NCI-H2171 (cell line): ENCODE results near the gene WDR4.
"Not testable (repeated sequence)": the region's sequence is repeated elsewhere in the genome, so short reads cannot be mapped to it uniquely, and the experiment has no call there.

Source experiments
- DNase-seq: peaks from one replicate; lab custom pipeline; 2025; lab: John Stamatoyannopoulos, UW

The WDR4 gene

DNA sequence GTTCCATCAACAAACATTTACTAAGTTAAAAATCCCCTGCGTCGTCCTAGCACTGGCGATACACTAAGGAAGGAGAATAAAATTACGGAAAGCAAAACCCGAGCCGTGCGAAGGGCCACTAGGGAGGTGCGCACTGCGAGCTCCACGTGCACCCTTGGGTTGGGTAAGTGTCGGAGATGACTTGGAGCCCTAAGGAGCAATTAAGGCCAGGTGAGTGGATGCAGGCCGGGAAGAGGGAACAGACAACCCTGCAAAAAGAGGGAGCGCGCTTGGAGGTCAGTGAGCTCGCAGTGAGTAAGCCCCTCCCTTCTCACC lies 704 bp downstream of the WDR4 start:
- no peak for DNase-seq

DNA sequence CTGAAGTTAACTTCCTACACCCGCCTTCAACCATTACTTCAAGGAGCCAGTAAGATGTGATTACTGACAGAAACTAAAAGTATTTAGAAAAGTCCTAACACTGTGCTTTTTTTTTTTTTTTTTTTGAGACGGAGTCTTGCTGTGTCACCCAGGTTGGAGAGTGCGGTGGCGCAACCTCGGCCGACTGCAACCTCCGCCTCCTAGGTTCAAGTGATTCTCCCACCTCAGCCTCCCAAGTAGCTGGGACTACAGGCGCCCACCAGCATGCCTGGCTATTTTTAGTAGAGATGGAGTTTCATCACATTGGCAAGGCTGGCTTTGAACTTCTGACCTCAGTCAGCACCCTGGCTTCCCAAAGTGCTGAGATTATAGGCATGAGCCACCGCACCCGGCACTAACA lies 3.5 kb downstream of the WDR4 start:
- DNase-seq = not testable (repeated sequence)

DNA sequence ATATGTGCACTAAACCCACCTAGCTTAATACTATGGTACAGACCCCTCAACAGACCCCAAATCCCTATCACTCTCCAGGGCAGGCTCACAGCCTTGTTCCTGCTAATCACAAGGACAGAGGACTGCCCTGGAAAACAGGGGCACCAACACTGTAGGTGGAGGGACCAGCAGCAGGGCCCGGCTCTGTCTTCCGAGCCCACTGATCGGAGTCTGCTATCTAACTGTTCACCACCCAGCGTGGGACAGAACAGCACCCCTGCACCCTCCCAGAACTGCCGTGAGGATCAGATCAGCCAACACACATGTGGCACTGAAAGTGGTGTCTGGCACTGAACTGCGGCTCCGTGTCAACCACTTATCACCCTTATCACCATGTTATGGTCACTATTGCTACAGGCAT lies 6.2 kb downstream of the WDR4 start:
- DNase-seq = no peak

DNA sequence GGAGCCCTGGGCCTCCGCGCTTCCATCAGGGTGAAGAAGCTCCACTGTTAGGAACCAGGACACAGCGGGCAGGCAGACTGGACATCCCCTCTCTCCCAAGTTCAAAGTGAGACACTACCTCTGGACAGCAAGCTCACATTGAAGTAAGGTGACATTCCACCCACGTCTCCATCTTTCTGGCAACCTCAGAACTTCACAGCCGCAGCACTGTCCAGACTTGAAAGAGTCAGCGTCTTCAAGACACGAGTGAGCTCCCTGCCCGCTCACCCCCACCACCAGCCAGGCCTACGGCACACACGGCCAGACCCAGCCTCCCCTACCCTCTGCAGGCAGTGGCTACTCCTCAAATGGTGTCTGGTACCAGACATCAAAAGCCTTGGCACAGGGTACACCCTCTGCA lies 11.1 kb downstream of the WDR4 start:
- no peak for DNase-seq

DNA sequence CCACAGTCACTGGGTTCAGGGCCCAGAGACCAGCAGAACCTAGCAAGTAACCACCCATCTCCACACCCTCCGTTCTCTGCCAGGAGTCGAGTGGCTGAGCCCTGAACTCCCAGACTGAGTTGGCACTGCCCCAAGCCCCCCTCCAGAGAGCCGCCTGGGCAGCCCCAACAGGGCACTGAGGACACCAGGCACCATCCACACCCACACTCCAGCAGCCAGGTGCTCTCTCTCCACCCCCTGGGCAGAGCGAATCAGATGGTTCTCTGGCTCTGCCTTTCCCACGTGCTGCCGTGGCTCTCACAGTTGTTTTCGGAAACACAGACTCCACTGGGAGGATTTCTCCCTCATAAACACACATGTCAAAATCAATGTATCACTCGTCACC lies 13.6 kb downstream of the WDR4 start:
- DNase-seq = no peak

DNA sequence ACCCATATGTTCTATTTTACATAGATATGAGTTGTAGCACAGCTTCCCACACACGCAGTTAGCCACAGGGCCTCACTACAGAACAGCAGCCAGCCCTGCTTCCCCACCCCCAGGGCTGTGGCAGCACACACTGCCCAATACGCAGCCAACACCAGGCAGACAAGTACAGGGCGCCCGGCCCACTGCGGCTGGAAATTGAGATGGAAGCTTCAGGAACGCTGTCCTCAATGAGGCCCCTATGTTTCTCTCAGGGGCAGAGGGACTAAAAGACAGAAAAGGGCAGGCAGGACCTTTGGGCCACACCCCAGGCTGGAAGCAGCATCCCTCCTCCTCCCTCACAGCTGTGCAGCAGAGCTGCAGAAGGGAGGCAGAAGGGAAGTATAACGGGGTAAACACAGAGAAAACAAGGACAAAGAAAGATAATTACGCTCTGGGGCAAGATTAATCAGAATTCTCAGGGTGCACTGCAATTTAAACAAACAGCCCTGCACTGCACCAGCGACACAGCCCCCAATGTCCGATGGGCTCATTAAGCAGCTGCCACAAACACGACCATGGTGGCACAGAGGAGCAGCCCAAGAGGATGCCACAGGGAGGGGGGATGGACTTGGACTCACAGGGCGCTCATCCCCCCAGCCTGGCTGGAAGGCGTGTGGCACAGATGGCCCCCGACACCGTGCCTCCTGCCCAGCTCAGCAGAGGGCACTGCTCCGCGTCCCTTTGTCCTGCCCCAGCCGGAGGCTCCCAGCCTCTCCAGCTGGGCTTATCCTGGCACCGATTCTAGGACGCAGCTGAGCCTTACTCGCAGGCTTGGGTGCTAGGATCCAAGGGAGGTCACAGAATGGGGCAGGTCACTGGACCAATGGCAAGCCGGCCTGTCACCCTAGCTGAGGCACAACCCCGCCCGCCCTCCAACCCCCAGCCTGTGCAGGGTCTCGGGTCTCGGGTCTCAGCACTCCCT lies 14.2 kb downstream of the WDR4 start:
- DNase-seq = no peak

DNA sequence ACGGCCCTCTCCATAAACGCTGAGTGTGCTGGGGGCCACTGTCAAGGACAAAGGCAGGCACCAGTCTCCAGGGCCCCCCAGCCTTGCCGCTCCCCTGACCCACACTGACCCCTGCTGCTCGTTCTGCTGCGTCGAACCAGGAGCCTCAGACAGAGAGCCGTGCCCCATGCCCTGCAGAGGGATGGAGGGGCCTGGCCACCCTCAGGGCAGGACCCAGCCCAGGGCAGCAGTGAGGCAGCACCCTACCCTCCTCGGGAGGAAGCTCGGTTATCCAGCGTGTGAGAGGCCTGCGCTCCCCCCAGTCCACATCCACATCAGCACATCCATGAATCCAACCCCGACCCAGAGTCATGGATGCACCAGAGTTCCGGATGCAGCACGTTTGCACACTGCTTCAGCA lies 15.1 kb downstream of the WDR4 start:
- DNase-seq = no peak

DNA sequence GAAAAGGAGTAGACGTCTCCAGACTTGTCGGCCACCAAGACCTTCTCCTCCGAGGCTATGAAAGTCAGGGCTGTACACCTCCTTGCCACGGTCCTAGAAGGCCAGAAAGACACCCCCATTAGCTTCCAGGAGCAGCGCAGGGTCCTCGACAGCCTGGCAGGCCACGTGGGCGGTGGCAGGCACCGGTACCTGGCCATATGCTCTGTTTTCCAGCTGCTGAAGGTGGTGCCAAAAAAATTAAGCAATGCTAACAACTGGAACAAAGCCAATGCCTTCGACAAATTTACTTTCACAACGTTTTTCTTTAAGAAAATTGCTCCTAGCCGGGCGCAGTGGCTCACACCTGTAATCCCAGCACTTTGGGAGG lies 15.9 kb downstream of the WDR4 start:
- peak; percentile 24 for DNase-seq

DNA sequence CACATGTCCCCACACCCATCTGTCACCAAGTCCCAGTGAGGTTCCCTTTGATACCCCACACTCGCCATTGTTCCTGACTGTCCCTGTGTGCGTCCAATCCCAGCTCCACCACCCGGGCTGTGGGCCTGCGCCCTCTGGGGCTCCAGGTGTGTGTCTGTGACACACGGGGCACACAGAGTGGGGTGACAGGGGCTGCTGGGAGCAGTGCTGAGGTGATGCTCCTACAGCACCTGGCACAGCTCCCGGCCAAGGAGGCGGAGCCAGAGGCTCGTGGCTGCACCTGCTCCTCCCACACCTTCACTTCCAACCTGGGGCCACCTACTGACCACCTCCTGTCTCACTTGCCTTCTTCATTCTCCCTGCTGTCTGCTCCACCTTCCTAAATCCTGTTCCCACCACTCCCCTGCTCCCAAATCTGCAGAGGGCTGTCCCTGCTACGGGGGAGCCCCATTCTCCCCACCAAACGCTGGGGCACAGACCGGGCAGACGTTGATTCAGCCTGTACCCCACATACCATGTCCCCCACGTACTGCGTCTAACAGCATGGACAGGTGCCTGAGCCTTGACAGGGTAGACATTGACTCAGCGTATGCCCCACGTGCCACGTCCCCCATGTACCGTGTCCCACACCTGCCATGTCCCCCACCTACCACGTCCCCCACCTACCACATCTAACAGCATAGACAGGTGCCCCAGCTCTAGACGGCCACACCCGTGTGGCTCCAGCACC lies 16.4 kb downstream of the WDR4 start:
- no peak for DNase-seq

DNA sequence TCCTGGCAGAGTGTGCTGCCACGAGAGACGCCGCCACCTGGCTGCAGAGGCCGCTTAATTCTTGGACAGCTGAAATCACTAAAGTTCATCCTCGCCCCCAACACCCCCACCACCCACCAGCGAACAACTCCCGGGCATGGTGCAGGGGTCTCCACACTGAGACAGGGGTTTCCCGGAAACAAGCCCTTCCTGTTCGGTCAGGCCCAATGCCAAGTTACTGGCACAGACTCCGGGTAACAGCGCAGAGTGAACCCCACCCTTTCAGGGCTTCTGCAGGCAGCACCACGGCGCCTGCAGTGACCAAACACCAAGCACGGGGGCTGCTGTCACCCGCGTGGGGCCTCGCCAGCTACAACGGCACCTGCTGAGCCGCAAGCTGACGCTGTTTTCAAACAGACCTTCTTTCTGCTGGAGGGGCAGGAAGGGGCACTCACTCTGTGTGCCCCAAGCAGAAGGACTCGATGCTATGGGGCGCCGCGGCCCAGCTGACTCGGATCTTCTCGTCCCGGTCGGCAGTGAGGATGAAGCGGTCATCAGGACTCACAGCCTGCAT lies 17.4 kb downstream of the WDR4 start:
- DNase-seq = no peak

DNA sequence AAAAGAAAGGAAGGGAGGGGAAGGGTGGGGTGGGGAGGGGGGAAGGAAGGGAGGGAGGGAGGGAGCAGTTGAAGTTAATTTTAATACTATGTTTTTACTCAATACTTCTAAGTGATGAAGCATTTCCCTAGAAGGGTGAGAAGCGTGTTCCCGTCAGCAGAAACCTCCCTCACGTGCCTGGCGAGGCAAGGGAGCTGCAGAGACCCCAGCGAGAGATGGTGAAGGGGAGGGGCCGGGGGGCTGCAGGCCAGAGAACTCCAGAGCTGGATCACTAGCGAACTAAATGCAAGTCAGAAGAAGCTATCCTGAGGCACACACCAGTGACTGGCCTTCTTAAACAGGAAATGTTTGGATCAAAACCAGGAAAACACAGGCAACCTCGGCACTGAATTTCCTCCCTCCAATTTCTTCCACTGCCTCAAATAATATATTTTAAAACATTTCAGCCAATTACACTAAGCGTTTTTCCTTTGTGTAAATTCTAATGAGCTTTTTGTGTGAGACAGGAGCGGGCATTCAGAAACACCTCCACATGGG lies 18.0 kb downstream of the WDR4 start:
- no peak for DNase-seq

DNA sequence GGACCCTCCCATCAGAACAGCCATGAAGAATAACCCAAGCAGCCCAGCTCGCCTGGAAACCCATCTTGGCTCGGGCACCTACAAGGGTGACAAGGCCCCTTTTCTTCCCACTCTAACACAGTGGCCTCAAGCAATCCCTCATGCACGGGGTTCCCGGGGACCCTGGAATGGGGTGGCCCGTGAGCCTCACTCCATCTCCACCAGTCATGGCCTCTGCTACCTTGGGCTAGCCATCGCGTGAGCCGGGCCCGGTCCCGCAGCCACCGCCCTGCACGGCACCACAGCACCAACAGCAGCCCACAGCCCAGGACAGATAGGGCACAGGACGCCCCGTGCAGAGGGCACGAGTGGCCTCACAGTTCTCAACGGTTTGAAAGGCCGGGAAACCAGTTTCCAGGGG lies 19.0 kb downstream of the WDR4 start:
- no peak for DNase-seq

DNA sequence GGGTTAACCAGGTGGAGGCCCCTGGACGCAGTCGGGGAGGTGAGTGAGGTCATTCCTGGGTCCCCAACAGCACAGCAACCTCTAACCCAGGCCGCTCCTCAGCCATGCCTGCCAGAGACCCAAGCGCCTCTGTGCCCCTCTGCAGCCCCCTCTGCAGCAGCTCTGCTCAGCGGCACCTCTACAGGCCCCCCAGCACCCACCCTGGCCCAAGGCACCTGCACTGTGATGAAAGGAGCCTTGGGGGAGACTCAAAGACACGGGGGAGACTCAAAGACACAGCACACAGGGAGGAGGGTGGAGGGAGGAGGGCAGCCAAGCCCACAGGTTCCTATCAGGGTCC lies 19.5 kb downstream of the WDR4 start:
- DNase-seq = no peak

DNA sequence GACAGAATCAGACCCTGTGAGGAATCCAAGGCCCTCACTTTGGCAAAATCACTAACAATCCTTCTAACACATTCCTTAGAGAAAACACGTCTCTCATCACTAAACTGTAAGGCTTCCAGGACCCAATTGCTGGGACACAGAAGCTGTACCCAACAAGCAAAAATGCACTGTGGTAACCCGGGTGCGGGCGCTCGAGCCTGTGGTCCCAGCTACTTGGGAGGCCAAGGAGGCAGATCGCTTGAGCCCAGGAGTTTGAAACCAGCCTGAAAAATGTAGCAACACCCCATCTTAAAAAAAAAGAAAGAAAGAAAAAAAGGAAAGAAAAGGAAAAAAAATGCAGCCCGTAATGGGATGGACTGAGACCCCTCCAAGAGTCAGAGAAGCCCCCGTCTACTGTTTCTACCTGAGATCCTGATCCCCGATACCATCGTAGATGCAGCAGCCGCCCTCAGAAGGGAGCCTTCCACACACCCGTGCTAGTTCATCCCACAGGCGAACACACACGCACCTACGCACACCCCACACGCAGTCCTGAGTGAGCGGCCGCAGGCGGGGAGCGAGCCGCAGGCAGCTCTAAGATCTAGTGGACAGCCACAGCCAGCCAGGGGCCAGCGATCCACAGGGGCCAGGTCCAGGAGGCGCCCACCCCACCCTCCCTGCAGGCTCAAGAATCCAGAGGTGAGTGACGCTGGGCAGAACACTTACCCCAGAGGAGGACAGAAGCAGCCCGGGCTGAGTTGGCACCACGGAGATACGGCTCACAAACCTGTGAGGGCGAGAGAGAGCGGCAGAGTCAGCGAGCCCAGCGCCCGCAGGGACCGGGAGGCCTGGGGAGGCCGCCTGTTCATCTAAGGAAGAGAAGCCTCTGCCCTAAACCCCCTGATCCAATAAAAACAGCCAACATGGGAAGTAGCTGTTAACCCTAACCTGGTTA lies 20.1 kb downstream of the WDR4 start:
- DNase-seq = no peak

DNA sequence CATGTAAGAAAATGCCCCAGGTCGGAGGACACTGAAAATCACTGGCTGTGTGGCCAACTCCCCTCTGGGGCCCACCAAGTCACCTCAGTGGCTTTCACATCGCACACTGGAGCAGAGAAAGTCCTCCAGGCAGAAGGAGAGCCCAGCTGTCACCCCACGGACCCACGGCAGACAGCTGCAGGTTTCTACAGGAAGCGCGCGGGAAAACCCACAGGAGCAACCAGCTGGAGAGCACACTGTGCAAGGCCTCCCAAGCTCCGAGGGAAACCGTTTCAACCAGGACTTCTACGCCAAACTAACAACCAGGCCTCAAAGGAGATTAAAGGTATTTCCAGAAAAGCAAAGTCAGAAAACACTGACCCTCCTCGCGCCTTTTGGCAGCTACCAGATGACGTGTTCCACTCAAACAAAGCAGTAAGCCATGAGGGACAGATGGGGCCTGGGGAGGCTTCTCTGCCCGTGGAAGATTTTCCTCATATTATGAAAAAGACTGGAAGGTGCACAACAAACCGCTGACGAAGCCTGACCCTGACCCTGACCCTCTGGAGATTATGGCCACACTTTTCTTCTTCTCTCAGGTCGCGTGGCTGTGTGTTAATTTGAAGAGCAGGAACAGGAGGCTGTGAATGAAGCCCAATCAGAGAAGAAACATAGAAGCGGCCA lies 21.0 kb downstream of the WDR4 start:
- DNase-seq = no peak

DNA sequence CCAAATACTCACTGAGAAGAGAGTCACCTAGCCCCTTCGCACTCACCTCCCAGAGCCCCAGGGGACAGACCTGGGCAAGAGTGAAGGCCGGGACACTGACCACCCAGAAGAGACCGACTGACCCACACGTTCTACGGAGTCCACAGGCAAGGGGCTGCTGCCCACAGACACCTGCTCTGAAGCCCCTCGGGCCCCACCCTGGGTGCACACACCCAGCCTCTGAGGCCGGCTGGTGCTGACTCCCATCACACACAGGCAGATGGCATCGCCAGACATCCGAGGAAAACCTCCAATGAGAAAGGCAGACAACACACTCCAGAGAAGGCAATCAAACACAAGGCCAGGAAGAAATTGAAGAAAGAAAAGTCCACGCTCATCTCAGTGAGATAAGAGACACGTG lies 22.1 kb downstream of the WDR4 start:
- DNase-seq = no peak

DNA sequence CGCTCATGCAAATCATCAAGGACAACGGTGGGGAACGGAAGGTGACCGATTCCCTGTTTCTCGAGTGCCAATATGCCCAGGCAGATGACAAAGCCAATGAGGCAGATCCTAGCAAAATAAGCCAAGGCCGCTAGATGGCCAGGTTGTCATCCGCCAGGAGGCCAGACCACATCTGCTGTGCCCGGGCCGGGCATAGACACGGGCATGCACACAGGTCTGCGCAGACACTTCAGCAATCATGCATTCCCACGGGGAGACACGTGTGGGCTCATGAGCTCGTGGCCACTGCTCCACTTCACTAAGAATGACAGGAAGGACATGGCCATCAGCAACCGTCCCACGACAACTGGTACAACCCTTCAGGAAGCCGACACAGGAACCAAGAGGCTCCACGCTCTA lies 23.4 kb downstream of the WDR4 start:
- no peak for DNase-seq

DNA sequence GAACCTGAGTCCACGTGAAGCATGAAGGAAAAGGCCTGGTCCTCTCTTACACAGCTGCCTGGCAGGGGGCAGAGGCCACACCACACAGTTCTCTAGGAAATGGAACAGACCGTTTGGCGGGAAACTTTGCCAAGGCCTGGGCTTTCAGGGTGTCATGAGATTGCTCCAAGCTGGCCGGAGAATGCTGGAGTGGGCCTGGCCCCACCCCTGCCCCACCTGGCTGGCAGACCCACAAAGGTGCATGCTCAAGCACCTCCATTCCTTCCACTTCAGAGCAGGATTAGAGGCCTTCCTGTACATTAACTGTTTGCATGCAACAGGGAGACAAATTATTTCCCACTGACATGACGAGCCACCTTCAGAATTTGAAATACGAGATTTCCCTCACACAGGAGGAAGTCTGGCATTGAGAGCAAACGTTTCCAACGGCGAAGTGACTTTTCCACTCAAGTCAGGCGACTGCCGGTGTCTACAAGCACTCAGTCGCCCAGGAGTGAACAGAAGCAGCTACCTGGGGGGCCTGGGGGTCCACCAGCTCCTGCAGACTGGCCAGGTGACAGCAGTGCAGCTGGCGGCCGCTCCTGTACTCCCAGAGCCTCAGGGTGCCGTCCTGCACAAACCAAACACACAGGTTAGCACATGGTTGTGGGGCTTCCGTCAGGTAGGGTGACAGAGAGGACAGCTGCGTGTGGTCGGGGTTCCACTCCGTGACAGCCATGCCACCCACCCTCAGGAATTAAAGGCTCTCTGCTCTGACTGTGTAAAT lies 24.0 kb downstream of the WDR4 start:
- no peak for DNase-seq

DNA sequence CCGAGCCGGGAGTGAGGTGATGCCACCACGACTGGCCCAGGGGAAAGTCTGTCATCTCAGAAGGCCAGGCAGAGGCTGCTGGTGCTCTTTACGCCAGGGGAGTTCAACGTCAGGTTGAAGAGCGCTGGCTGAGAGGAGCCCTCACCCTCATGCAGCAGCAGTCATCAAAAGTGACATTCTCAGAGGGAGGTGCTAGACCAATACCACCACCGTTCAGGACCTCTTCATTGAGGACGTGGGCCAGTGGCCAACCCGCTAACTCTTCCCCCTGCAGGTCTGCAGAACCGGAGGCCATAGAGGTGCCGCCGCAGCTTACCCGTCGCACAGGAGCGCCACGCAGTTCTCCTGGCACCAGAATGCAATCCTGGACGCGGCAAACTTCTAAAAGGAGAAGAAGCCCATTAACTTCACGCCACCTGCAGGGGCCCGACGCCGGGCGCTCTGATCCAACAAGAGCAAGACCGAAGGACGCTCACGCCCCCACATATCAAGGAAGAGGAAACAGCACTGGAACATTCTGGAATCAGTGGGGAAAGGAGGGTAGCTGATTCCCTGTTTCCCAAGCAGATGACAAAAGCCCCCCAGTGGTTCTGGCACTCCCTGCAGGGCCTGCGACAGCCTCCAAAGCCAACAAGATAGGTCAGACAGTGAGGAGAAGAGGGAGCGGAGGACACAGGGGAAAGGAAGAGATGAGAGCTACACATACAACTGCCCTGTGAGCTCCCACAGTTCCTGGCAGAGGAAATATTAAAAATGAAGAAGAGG lies 24.9 kb downstream of the WDR4 start:
- DNase-seq = no peak

DNA sequence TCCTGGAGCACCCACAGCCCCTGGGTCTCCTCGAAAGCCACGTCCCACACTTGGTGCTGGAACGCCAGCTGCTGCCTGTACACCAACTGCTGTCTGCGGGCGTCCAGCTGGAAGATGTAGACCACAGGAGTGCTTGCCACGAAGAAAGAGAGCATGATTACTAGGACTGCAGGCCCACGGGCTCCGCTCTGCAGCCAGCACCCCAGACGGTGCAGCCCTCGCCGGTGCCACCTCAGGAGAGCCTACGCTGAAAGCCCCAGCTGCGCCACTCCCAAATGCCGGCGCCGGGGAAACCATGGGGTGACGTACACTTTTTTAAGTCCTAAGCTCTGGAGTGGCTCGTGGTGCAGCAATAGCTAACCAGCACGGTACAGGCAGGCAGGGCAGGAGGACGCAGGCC lies 25.7 kb downstream of the WDR4 start:
- no peak for DNase-seq
